ENCODE data around the gene C19orf47.

DNA sequence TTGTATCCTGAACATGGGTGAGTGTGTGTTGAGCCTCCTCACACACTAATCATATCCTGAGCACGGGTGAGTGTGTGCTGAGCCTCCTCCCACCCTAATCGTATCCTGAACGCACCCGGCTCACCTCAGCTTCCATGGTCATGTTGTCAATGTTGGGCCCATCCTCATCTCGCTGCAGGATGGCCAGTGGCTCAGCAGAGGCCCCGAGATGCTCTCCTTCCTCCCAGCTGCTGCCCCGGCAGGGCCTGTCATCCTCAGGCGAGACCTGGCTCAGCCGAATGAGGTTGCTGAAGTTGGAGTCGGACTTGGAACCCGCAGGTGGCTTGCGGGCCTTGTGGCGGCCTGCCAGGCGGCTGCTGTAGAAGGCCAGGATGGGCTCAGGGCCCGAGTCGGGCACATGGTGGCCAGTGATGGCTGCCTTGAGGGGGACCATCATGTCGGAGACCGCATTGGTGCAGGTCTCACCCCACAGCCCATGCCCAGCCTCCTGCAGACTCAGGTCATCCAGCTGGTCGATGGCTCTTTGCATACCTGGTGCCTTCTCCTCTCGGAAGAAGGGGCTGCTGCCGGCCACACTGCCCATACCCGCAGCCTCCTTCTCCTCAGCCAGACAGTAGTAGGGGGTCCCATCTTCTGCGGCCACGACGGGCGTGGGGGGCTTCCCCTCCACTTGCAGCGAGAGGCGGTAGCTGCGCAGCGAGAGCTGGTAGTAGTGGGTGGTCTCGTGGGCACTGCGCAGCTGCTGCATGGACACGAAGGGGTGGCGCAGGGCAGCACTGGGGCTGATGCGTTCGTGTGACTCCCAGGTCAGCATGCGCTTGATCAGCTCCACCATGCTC, 32.2 kb upstream of the C19orf47 start:
- TF ChIP-seq CTCF (IDR thresholded peaks at IDR 0.05; ENCODE audit: extremely low read depth in 1 of 2, insufficient read depth in 1 of 2, low read depth in 1 of 2, low read length in 2 of 2) (no peak), MAX (IDR thresholded peaks at IDR 0.05; ENCODE audit: insufficient read depth, insufficient read length) (no peak), POLR2AphosphoS5 (IDR thresholded peaks at IDR 0.05; ENCODE audit: insufficient read depth, low read depth, low read length) (no peak), MYC (IDR thresholded peaks at IDR 0.05; ENCODE audit: low read depth, low read length) (no peak), POLR2A (IDR thresholded peaks at IDR 0.05; ENCODE audit: low read depth, low read length) (no peak), EZH2 (IDR thresholded peaks at IDR 0.05; ENCODE audit: borderline replicate concordance, low read depth, low read length, severe bottlenecking) (no peak), GATA2 (IDR thresholded peaks at IDR 0.05; ENCODE audit: insufficient read depth, insufficient read length, low read depth, low read length) (no peak), JUN (IDR thresholded peaks at IDR 0.05; ENCODE audit: borderline replicate concordance, insufficient read depth, insufficient read length, low read depth) (no peak)

All from endothelial cell of umbilical vein (primary cell).